ENCODE results near the gene CEP170B. TPM values are rescaled to one million over a fixed set of nuclear protein-coding genes. Genes with fewer than 3 reads are reported as not detected.
A peak's percentile ranks its signal among the peaks of the same experiment; 100 is the strongest.

Gene CEP170B
- total and polyA plus RNA-seq, 8 donors = 9.6 to 483 (median 29.1) TPM

DNA sequence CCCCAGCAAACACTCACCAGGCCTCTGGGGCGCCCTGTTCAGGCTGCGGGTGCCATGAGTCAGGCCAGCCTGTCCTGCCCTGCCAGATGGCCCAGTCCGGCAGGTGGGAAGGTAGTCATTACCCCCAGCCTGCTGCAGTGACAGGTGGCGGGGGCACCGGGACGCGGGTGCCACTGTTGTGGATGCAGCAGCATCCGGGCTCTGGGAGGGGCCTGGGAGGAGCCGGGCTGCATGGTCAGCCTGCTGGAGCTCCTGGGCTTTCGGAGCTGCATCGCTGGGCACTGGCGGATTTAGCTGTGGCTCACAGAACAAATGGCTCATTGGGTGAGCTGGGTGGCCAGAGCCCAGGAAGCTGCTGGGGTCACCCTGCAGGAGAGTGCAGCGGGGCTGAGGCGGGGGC lies 13.5 kb downstream of the CEP170B start:
- 92 to 96% (median 94%) methylated on average over 7 to 14 of the region's 14 CpGs for WGBS, 5 donors

GRCh38 chr14:104879201-104879982 lies 14.3 kb downstream of the CEP170B start:
- Histone ChIP-seq H3K36me3 (peaks cover 32 to 73% (median 67%) of the 10 kb centered on the region in 4 donors), H3K27me3 (no peaks in the 10 kb centered on the region), H3K27ac (no peak overlapping the region), H3K9me3 (no peaks in the 10 kb centered on the region), H3K4me3 (no peak overlapping the region), H3K4me1 (peaks cover 0 to 20% (median 7%) of the 10 kb centered on the region in 4 donors)
- TF ChIP-seq POLR2AphosphoS5 (IDR thresholded peaks at IDR 0.05) = no peak
- no peak for TF ChIP-seq POLR2A (IDR thresholded peaks at IDR 0.05)
- no peak for TF ChIP-seq EP300 (IDR thresholded peaks at IDR 0.05)
- TF ChIP-seq CTCF (IDR thresholded peaks at IDR 0.05) = no peak
- 86 to 95% (median 87%) methylated on average over 14 to 29 of the region's 29 CpGs for WGBS, 5 donors
- DNase-seq = no peak
- intact Hi-C loops (cut with DNase I; ENCODE audit: low total_unique reads) = no loop called here

More for the DNA sequence above, 13.5 kb downstream of the CEP170B start:
- peaks cover 0 to 28% (median 15%) of the 10 kb centered on the region in 4 donors for H3K4me1 ChIP-seq
- H3K9me3 ChIP-seq = no peaks in the 10 kb centered on the region
- no peak overlapping the region for H3K27ac ChIP-seq
- peaks cover 25 to 65% (median 59%) of the 10 kb centered on the region in 4 donors for H3K36me3 ChIP-seq
- TF ChIP-seq CTCF (IDR thresholded peaks at IDR 0.05) (no peak), POLR2AphosphoS5 (IDR thresholded peaks at IDR 0.05) (no peak), EP300 (IDR thresholded peaks at IDR 0.05) (no peak), POLR2A (IDR thresholded peaks at IDR 0.05) (no peak)
- intact Hi-C loops (cut with DNase I; ENCODE audit: low total_unique reads) = no loop called here
- H3K4me3 ChIP-seq = no peak overlapping the region
- no peaks in the 10 kb centered on the region for H3K27me3 ChIP-seq
- no peak for DNase-seq

DNA sequence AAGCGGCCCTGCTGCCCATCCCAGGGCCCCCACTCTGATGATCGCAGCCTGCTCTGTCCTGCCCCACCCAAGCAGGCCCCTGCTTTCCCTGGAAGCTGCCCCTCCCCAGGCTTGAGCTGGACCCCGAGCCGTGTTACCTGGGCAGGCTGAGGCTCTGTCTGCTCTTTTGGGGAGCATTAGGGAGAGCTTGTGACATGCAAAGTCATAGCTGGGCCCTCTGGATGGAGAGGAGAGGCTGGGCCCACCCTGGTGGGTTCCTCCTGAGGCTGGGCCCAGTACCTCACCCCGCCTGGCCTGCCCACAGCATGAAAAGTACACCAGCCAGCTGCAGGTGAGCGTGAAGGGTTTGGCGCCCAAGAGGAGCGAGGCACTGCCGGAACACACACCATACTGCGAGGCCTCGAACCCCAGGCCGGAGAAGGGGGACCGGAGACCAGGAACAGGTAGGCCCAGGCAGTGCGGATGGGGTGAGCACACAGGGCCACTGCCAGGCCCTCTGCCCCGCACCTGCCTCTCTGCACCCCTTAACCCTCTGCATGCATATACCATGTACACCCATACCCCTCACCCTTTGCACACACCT lies 15.0 kb downstream of the CEP170B start:
- 91 to 98% (median 94%) methylated on average over 12 to 15 of the region's 15 CpGs for WGBS, 5 donors
- TF ChIP-seq CTCF (IDR thresholded peaks at IDR 0.05) (no peak), POLR2A (IDR thresholded peaks at IDR 0.05) (no peak), EP300 (IDR thresholded peaks at IDR 0.05) (no peak), POLR2AphosphoS5 (IDR thresholded peaks at IDR 0.05) (no peak)
- H3K4me3 ChIP-seq = no peak overlapping the region
- no peaks in the 10 kb centered on the region for H3K9me3 ChIP-seq
- intact Hi-C loops (cut with DNase I; ENCODE audit: low total_unique reads) = no loop called here
- DNase-seq = no peak
- H3K27ac ChIP-seq = no peak overlapping the region
- H3K36me3 ChIP-seq = peaks cover 33 to 76% (median 69%) of the 10 kb centered on the region in 4 donors
- H3K27me3 ChIP-seq = no peaks in the 10 kb centered on the region
- H3K4me1 ChIP-seq = peaks cover 0 to 13% (median 5%) of the 10 kb centered on the region in 4 donors

DNA sequence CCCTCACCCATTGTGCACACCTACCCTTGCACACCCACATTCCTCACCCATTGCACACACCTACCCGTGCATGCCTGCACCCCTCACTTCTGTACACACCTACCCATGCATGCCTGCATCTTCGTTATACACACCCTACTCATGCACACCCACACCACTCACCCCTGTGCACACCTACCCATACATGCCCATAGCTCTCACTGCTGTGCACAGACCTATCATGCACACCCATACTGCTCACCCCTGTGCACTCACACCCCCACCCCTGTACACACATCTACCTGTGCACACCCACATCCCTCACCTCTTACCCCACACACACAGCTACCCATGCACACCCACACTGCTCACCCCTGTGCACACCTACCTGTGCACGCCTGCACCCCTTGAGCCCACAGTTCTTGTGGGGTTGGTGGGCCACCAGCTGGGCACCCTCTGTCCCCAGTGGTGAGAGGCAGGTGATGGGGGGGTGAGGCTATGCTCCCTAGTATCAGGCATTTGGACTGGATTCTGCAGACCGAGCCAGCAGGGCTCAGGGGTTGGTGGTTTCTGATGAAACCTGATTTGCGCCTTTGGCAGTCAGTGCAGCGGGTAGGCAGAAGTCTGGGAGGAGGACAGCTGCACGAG lies 15.6 kb downstream of the CEP170B start:
- peaks cover 0 to 7% (median 5%) of the 10 kb centered on the region in 4 donors for H3K4me1 ChIP-seq
- H3K27ac ChIP-seq = no peak overlapping the region
- H3K27me3 ChIP-seq = no peaks in the 10 kb centered on the region
- intact Hi-C loops (cut with DNase I; ENCODE audit: low total_unique reads) = no loop called here
- H3K4me3 ChIP-seq = no peak overlapping the region
- no peak for TF ChIP-seq EP300 (IDR thresholded peaks at IDR 0.05)
- no peak for TF ChIP-seq POLR2A (IDR thresholded peaks at IDR 0.05)
- peak in 1 of 7 experiments; percentile 8 for TF ChIP-seq CTCF (IDR thresholded peaks at IDR 0.05)
- TF ChIP-seq POLR2AphosphoS5 (IDR thresholded peaks at IDR 0.05) = no peak
- DNase-seq = no peak
- peaks cover 39 to 82% (median 75%) of the 10 kb centered on the region in 4 donors for H3K36me3 ChIP-seq
- 66 to 82% (median 71%) methylated on average over 7 of the region's 7 CpGs for WGBS, 5 donors
- no peaks in the 10 kb centered on the region for H3K9me3 ChIP-seq
